ENCODE results near the gene IFT80.
"Not testable (repeated sequence)": the region's sequence is repeated elsewhere in the genome, so short reads cannot be mapped to it uniquely, and the experiment has no call there.

The IFT80 gene

DNA sequence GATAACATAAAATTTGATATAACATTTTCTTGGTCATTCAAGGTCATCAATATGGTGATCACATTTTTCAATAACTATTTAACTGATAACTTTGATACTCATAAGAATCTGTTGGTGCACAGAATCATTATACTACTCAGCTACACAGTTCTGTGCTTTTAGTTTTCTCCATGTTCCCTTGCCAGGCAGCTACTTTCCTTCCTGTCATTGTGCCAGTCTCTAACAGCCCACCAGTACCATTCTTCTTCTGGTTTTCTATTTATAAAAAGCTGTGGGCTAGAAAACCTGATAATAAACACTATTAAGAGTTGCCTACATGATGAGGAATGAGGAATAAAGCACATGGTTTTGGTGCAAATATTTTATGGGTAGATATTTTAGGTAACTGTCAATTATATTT, 96.2 kb downstream of the IFT80 start:
- DNase-seq (ENCODE audit: low read depth, low spot score), result no peak
- H3K4me3 ChIP-seq (ENCODE audit: low read length), result no peak overlapping the region

DNA sequence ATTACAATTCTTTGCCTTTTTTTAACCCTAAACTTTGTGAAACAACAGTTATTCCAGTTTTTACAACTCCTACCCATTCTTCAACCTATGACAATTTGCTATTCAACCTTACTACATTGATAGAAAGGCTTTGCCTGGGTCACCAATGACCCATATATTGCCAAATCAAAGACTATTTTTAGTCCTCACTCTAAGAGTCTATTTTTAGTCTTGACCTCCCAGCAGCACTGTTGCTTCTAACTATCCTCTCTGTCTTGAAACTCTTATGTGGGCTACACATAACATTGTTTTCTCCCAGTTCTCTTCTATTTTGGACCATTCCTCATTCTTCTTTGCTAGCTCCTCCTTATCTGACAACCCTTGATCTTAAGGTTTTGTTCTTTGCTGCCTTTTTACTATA, 102.4 kb downstream of the IFT80 start:
- DNase-seq (ENCODE audit: low read depth, low spot score), result no peak
- H3K4me3 ChIP-seq (ENCODE audit: low read length), result no peak overlapping the region

DNA sequence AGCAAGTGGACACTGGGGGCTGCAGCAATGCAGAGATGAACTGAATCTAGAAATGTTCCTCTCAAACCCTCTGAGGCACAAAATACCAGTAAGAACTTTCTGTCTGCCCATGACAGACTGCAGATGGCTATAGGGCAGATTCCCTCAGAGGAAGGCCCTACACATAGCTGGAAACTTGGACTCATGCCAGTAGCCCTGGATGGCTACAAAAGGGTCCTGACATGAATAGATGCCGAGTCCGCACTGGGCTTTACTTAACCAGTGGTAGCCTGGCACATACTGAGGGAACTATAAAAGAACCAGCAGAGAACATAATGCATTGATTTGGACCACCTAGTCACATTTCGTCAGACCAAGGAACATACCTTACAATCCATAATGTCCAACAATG, 107.1 kb downstream of the IFT80 start:
- DNase-seq (ENCODE audit: low read depth, low spot score), result no peak

DNA sequence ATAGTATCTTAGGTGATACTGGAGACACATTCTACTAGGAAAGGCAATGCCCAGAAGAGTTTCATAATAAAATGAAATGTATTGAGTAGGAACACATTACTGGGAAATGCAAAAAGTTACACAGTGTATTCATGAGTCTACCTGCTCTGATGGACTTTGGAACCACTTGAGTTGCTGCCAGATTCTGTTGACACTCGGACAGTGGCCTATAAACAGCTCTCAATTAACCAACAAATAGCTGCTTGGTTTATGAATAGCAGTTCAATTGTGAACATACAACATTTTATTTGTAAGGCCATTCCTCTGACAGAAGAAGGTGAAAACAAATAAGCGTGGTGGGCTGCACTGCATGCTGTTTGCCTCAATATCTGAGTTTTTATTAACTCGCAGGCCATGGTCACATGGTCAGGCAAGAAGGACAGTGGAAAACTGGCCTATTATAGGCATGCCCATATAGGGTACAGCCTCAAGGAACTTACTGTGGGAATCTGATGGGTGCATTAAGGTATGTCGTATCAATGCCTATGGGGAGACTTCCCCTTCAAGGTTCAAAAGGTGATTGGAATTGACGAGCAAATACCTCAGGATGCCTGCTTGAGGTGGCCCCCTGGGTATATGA, 107.6 kb downstream of the IFT80 start:
- no peak for DNase-seq (ENCODE audit: low read depth, low spot score)
- no peak overlapping the region for H3K4me3 ChIP-seq (ENCODE audit: low read length)

More for the DNA sequence above, 107.1 kb downstream of the IFT80 start:
- no peak overlapping the region for H3K4me3 ChIP-seq (ENCODE audit: low read length)

DNA sequence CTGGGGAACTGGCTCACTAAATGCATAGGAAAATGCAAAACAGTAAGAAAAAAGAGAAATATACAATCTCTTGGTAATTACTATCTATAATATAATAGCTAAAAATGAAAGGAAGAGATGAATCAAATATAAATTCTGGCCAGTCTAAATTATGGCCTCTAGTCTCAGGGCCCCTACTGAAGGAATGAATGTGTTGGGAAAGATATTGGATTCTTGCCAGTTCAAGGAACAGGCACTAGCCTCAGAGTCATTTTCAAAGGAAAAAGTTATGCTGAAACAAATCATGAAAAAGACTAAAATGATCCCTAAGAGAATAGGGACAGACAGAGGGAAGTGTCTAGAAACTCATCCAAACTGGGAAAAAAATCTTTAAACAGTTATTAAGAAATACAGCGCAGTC, 111.4 kb downstream of the IFT80 start:
- no peak for DNase-seq (ENCODE audit: low read depth, low spot score)
- H3K4me3 ChIP-seq (ENCODE audit: low read length), result no peak overlapping the region

DNA sequence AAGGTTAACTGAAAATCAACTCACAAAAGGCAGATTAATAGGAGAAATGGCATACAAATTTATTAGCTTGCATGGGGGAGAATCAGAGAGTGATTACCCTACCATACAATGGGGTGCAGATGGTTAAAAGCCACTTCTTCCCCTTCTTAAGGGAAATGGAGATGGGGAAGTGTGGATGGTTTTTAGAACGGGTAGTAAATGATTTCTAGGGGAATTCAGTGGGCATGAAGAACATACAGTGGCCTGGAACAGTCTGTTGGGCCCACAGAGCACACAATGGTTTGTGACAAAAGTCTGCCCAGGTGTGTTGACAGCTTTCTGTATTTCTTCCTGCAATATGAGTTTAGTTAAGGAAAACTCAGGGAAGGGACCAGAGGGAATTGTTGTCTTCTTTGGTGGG, 112.8 kb downstream of the IFT80 start:
- DNase-seq (ENCODE audit: low read depth, low spot score), result no peak
- no peak overlapping the region for H3K4me3 ChIP-seq (ENCODE audit: low read length)

DNA sequence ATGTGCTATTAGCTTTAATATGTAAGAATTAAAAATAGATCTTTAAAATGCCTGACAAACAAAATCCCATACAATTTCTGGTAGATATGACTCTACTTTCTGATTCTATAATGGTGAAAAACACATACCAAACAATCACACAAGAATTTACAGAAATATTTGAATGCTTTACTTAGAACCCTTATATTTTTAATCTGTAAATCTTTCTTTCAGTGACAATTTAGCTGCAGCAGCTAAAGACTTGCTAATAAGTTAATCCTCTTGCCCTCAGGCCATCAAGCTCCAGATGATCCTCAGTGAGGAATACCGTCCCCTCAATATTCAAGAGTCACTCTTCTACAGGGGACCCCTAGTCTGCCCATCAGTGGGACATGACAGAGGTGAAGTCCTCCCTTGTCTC, 118.2 kb downstream of the IFT80 start:
- DNase-seq (ENCODE audit: low read depth, low spot score), result no peak
- no peak overlapping the region for H3K4me3 ChIP-seq (ENCODE audit: low read length)

DNA sequence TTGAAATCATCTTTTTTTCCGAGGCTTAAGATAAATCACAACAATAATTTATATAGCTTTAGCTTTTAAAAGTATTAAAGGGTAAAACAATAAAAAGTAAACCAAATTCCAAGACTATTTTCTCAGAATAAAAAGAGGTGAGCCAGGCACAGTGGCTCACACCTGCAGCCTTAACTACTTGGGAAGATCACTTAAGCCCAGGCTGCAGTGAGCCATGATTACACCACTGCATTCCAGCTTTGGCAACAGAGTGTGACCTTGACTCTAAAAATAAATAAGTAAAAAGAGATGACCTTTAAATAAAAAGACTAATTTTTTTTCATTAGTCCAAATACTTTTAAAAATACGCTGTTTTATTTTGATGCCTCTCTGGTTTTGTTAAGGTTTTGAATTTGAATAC, 119.4 kb downstream of the IFT80 start:
- no peak overlapping the region for H3K4me3 ChIP-seq (ENCODE audit: low read length)
- DNase-seq (ENCODE audit: low read depth, low spot score), result no peak

DNA sequence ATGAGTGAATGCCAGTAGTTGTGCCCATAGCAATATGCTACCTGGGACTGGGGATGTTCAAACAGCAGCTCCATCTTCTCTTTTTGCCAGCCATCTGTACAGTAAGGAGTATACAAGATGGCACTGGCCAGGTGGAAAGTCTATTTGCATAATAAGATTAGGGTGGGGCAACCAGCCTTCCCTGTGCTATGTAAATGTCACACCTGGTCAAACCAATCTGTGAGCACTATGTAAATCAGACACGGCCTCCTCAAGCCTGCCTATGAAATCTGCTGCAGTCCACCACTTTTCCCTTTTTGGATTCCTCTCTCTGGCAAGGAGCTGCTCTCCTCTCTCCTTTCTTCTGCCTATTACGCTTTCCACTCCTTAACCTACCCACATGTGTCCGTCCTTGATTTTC, 120.8 kb downstream of the IFT80 start:
- H3K4me3 ChIP-seq (ENCODE audit: low read length), result no peak overlapping the region
- DNase-seq (ENCODE audit: low read depth, low spot score), result no peak

DNA sequence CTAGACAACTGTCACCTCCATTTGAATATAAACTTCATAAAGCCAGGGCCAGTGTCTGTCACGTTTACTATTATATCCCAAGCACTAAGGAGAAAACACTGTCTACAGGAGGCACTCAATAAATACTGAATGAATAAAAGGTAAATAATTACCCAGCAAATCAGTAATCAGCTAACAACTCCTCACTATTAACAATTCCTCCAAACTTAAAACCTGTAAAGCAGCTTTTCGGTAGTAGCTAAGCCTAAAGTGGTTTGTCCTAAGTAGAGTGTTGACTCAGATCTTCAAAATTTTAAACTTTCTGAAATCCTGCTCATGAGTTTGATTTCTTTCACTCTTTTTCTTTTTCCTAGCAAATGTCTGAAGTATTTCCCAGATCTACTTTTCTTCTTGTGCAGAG, 133.9 kb downstream of the IFT80 start:
- no peak overlapping the region for H3K4me3 ChIP-seq (ENCODE audit: low read length)
- DNase-seq (ENCODE audit: low read depth, low spot score), result no peak

DNA sequence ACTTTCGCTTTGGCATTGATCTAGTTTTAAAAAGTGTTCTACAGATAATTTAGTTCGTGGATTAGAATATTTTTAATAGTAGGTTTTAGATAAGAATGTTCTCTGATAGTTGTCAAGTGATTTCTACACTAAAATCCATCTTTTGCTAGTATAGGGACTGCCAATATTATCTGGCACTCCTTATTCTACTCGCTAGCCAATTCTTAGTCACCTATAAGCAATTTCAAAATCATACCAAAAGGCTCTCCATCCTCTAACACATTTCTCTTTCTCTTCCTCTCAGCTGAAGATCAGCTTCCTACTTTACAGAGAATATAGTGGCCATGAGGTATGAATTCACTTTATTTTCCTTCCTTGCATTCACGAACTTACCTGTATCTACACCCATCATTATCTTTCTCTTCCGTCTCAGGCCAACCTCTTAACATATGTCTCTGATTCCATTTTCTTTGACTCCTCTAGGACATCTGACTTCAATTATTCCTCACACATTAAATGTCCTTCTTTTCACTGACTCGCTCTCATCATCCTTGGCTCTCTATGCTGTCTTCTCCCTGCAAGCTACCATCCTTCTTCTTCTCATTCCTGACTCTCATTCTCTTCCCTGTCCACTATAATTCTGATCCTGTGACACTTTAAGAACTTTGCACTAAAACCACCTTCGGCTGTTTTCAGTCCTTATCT, 138.3 kb downstream of the IFT80 start:
- no peak overlapping the region for H3K4me3 ChIP-seq (ENCODE audit: low read length)
- no peak for DNase-seq (ENCODE audit: low read depth, low spot score)

DNA sequence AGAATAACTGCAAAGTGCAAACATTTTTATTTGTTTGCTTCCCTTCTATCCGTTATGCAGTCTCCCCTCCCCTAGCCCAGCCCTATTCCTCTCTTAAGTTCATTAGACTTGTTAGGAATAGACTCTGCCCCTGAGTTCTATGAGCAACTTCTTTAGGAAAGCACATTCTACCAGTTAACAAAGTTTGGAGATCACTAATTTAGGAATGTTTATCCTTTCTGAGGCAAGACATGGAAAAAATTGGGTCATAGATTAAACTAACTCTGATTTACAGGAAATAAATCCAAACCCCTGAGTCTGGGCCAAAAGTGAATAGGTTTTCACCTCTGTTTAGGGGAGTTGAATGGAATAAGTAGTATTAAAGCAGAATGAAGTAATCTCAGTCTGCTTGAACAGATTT, 139.4 kb downstream of the IFT80 start:
- no peak for DNase-seq (ENCODE audit: low read depth, low spot score)
- no peak overlapping the region for H3K4me3 ChIP-seq (ENCODE audit: low read length)

DNA sequence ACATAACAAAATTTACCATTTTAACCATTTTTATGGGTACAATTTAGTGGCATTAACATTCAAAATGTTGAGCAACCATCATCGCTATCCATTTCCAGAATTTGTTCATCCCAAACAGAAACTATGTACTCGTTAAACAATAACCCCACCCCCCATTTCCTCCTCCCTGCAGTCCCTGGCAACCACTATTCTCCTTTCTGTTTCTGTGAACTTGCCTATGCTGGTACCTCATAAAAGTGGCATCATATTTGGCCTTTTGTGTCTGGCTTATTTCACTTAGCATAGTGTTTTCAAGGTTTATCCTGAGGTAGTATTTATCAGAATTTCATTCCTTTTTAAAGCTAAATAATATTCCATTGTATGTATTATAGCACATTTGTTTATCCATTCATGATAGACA, 141.4 kb downstream of the IFT80 start:
- DNase-seq (ENCODE audit: low read depth, low spot score), result no peak
- H3K4me3 ChIP-seq (ENCODE audit: low read length), result no peak overlapping the region

DNA sequence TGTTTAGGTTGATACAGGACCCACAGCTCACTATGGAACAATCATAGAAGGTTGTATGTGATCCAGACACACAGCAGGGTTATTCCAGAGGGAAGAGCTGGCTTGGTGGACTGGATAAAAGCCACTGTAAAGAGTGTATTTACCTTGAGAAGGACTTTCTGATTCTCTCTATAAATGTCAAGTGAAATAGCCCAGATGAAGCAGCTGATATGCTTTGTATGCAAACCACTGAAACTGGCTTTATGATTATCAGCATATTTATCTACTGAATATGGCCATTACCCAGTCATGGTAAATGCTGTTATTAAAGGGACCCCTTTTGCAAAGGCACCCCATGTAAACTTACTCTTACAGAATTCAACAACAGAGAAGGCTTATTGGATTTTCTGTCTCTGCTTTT, 145.7 kb downstream of the IFT80 start:
- no peak for DNase-seq (ENCODE audit: low read depth, low spot score)
- H3K4me3 ChIP-seq (ENCODE audit: low read length), result no peak overlapping the region

DNA sequence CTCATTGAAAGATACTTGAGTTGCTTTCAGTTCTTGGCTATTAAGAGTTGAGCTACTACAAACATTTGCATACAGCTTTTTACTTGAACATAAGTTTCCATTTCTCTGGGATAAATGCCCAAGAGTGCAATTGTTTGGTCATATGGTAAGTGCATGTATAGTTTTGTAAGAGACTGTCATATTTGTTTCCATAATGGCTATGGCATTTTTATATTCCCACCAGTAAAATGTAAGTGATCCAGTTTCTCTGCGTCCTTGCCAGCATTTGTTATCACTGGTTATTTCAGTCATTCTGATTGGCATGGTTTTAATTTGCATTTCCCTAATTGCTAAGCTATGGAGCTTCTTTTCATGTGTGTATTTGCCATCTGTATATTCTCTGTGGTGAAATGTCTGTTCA, 151.3 kb downstream of the IFT80 start:
- H3K4me3 ChIP-seq (ENCODE audit: low read length), result no peak overlapping the region
- no peak for DNase-seq (ENCODE audit: low read depth, low spot score)

DNA sequence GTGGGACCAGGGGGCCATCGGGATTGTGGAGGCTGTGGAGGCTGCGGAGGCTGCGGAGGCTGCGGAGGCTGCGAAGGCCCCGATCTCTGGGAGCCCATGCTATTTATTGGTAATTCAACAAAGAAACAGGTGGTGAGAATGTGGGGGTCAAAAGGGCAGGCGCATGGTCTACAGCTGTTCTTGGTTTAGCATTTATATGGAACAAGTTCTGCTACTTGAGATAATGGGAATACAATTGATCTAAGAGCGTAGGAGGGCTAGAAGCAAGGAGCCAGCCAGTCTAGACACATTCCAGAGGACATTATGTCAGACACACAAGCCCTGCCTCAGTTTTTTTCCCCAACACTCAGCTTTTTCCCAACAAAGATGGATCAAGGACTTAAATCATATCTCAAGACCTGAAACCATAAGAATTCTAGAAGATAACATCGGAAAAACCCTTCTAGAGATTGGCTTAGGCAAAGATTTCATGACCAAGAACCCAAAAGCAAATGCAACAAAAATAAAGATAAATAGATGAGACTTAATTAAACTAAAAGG, 153.7 kb downstream of the IFT80 start:
- no peak for DNase-seq (ENCODE audit: low read depth, low spot score)
- no peak overlapping the region for H3K4me3 ChIP-seq (ENCODE audit: low read length)

DNA sequence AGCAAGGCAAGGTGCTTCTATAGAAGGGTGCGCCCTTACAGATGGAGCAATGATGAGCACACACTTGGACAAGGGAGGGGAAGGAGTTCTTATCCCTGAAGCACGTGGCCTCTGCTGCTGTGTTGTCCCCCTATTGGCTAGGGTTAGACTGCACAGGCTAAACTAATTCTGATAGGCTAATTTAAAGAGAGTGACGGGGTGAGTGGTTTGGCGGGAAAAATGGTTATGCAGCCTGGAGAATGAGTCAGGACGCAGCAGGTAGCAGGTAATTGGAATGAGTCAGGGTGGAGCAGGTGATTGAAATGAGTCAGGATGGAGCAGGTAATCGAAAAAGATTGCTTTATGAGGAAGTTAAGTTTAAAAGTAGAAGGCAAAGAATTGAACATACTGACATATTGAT, 158.3 kb downstream of the IFT80 start:
- not testable (repeated sequence) for DNase-seq (ENCODE audit: low read depth, low spot score); H3K4me3 ChIP-seq (ENCODE audit: low read length)

DNA sequence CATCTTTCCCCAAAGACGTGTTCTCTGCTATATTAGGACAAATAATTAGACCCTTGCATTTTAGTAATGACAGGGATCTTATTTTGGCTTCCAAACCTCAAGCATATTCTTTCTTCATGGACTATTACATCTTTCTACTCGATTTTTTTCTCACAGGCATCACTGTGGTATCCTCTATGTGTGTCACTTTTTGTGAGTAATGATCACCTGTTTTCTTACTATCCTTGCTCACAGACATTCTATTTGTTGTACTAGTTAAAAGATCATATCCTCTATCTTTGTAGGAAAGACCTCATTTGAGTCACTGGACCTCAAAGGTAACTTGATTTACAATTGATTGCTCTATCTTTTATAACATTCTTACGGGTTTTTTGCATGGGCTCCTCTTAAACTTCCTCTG, 167.0 kb downstream of the IFT80 start:
- H3K4me3 ChIP-seq (ENCODE audit: low read length), result no peak overlapping the region

DNA sequence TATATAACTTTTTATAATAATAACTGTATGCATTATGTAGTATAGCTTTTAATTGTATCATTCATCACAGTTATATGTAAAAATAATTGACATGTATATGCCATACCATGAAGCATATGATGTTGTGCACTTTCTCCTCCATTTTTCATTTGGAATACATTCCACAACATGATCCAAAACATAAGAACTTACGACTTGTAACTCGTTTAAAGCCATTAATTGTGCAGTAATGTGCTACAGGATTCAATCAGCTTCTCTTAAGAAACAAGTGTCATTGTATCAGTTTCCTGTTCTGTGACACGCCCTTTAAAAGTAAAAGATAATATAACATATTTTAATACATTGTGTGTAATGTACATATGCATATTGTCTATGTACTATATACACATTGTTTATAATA, 171.6 kb downstream of the IFT80 start:
- no peak for DNase-seq (ENCODE audit: low read depth, low spot score)
- H3K4me3 ChIP-seq (ENCODE audit: low read length), result no peak overlapping the region

More for the DNA sequence above, 167.0 kb downstream of the IFT80 start:
- no peak for DNase-seq (ENCODE audit: low read depth, low spot score)

DNA sequence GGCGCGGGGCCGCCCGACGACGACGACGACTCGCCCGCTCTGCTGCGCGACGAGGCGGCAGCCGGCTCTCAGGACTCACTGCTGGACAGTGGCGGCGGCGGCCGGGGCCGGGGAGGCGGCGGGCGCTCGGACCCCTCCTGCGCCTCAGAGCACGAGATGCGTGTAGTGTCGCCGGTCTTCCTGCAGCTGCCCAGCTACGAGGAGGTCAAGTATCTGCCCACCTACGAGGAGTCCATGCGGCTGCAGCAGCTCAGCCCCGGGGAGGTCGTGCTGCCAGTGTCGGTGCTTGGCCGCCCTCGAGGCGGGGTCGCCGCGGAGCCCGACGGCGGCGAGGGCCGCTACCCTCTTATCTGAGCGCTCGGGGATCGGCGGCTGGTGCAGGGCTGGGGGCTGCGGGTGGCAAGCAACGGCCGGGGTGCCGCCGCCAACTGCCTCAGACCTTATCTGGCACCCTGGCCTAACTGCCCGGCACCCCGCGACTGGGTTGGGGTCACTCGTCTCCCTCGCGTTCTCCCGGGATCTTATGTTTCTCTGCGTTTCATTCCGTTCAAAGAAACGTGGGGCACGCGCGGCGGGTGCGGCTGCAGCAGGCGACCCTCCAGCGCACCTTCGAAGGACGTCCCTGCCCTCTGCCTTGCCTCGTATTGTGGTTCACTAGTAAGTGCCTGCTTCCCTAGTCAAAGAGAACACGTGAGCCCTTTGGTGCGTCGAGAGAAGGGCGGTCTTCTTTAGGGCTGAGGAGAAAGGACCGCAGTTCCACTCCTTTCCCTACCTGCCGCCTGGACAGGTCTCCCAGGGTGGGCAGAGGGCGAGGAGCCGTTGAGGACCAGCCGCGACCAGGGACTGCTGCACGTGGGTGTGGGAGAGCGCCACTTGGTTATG, 172.8 kb downstream of the IFT80 start:
- no peak overlapping the region for H3K4me3 ChIP-seq (ENCODE audit: low read length)
- no peak for DNase-seq (ENCODE audit: low read depth, low spot score)
